ENCODE data around the gene ANKS1B.

DNA sequence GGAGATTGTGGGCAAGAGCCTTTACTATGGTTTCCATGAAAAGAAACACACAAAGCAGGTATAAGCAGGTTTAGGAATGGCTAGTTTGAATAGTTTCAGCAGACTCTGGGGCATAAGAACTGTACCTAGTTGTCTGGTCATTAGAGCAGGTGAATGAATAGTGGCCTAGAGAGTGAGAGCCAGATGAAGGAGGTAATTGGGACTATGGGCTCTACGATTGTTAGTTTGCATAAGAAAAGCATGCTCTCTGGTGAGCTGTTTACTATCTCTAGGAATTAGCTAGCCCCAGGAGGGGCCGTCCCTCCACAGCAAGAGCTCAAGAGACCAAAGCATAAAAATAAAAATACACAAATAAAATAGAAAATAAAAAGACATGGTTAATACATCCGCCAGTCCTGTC, 734.6 kb downstream of the ANKS1B start:
- TF ChIP-seq TAF1 (conservative IDR thresholded peaks at IDR 0.05) (no peak), GABPA (IDR thresholded peaks at IDR 0.05 in 1 of 2, conservative IDR thresholded peaks at IDR 0.05 in 1 of 2) (no peak), YY1 (IDR thresholded peaks at IDR 0.05) (no peak), RAD21 (IDR thresholded peaks at IDR 0.05) (no peak), RXRA (IDR thresholded peaks at IDR 0.05) (no peak), NR2F2 (IDR thresholded peaks at IDR 0.05) (no peak), ZBTB33 (IDR thresholded peaks at IDR 0.05) (no peak), HNF4A (conservative IDR thresholded peaks at IDR 0.05) (no peak)
- TF ChIP-seq, protein P1, sequence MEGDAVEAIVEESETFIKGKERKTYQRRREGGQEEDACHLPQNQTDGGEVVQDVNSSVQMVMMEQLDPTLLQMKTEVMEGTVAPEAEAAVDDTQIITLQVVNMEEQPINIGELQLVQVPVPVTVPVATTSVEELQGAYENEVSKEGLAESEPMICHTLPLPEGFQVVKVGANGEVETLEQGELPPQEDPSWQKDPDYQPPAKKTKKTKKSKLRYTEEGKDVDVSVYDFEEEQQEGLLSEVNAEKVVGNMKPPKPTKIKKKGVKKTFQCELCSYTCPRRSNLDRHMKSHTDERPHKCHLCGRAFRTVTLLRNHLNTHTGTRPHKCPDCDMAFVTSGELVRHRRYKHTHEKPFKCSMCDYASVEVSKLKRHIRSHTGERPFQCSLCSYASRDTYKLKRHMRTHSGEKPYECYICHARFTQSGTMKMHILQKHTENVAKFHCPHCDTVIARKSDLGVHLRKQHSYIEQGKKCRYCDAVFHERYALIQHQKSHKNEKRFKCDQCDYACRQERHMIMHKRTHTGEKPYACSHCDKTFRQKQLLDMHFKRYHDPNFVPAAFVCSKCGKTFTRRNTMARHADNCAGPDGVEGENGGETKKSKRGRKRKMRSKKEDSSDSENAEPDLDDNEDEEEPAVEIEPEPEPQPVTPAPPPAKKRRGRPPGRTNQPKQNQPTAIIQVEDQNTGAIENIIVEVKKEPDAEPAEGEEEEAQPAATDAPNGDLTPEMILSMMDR (IDR thresholded peaks at IDR 0.05; ENCODE audit: low read depth, low read length, missing input control) = no peak
- TF ChIP-seq, protein P2, sequence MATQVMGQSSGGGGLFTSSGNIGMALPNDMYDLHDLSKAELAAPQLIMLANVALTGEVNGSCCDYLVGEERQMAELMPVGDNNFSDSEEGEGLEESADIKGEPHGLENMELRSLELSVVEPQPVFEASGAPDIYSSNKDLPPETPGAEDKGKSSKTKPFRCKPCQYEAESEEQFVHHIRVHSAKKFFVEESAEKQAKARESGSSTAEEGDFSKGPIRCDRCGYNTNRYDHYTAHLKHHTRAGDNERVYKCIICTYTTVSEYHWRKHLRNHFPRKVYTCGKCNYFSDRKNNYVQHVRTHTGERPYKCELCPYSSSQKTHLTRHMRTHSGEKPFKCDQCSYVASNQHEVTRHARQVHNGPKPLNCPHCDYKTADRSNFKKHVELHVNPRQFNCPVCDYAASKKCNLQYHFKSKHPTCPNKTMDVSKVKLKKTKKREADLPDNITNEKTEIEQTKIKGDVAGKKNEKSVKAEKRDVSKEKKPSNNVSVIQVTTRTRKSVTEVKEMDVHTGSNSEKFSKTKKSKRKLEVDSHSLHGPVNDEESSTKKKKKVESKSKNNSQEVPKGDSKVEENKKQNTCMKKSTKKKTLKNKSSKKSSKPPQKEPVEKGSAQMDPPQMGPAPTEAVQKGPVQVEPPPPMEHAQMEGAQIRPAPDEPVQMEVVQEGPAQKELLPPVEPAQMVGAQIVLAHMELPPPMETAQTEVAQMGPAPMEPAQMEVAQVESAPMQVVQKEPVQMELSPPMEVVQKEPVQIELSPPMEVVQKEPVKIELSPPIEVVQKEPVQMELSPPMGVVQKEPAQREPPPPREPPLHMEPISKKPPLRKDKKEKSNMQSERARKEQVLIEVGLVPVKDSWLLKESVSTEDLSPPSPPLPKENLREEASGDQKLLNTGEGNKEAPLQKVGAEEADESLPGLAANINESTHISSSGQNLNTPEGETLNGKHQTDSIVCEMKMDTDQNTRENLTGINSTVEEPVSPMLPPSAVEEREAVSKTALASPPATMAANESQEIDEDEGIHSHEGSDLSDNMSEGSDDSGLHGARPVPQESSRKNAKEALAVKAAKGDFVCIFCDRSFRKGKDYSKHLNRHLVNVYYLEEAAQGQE (IDR thresholded peaks at IDR 0.05) = no peak
- TF ChIP-seq, protein P3, sequence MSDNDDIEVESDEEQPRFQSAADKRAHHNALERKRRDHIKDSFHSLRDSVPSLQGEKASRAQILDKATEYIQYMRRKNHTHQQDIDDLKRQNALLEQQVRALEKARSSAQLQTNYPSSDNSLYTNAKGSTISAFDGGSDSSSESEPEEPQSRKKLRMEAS (IDR thresholded peaks at IDR 0.05) = no peak
- TF ChIP-seq, protein P4, sequence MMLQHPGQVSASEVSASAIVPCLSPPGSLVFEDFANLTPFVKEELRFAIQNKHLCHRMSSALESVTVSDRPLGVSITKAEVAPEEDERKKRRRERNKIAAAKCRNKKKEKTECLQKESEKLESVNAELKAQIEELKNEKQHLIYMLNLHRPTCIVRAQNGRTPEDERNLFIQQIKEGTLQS (IDR thresholded peaks at IDR 0.05) = no peak
